ENCODE results near the gene ICA1L. TPM values are rescaled to one million over a fixed set of nuclear protein-coding genes. Genes with fewer than 3 reads are reported as not detected.

ICA1L gene
- 0.42 and 1.8 TPM in 2 replicates for total RNA-seq

DNA sequence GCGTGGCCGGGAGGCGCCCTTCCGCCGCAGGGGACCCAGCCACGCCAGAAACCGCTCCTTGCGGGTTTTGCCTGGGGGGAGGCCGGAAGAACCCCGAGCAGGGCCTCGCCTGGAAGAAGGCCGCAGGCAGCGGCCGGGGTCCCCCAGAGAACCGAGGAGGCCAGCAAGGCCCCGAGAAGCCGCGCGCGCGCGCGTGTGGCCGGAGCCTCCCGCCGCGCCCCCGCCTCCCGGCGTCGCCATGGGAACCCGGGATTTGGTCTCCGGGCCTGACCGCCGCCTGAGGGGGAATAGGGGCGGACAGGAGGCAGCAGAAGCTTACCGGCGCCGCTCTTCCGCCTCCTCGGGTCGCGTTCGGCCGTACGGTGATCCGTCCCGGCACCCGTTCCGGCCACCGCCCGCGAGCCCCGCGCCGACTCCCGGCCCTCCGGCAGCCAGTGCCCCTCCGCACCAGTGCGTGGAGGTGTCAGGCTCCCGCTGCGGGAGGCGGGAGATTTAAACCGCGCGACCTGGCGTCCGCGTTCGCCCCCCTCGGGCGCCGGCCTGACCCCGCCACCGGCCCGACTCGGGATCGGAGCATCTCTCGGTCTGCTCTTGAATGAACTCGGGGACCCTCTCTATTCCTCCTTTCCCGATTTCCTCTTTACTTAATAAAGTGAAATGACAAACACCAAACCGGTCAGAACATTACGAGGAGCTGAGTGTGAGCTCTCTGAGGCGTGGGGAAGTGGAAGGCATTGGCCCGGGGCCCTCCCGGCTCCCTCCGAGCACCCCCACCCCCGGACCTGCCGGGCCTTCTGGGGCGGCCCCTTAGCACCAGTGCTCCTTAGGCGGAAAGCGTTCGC is at the start of gene ICA1L:
ICA1L (minus strand) TSS at position 467 of the 842 bp plus-strand sequence. CDS start 42,757 bp downstream, outside the sequence.

DNA sequence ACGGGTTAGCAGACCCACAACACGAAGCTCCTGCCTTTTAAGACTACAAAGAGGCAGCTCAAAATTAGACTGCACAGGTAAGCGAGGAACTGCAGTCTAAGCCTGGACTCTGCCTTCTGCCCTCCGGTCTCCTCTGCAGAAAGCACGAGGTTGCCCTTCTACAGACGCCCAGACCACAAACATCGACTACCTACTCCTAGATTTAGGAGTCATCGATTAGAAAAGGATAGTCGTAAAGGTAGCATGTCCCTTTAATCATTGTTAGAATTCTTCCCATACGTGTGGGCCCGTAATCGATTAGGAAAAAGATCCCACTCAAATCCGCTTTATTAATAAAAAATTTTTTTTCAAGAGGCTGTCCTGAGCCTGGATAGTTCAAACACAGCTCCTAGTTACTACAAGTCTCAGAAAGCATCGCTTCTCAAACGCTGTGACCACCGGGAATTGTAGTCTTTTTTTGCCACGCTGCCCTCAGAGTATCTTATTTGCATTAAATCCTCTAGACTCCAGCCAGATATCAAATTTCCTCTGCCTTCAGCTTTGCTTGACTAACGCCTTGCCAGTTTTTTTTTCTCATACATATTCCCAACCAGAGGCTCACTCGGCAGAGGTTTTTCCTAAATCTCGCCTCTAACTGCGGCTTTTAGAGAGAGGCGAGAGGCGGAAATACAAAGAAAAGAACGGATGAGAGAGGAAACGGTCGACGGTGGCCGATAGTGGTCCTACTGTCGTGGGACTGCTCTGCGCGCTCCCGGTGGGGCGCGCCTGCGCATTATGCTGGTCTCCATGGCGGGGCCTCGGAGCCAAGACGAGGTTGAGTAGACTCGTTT is 40.2 kb upstream of the ICA1L start, which contains the start of the genes CARF and WDR12:
CARF (plus strand) TSS at position 764 of the 830 bp plus-strand sequence. CDS start 29,628 bp downstream, outside the sequence.
WDR12 (minus strand) TSS at position 162 of the 830 bp plus-strand sequence. CDS start 197 bp downstream, outside the sequence.

Other genes starting within 250 kb of the ICA1L start
- gene FAM117B, start 236.8 kb downstream of the ICA1L start, total RNA-seq = 2.7 and 3.9 TPM in 2 replicates
- gene WDR12, start 39.9 kb upstream of the ICA1L start, total RNA-seq = 34.1 and 45.7 TPM in 2 replicates
- 1.1 and 8.1 TPM in 2 replicates for gene CARF, start 40.5 kb upstream of the ICA1L start, total RNA-seq
- 9.9 and 13.3 TPM in 2 replicates for gene NBEAL1, start 143.1 kb upstream of the ICA1L start, total RNA-seq

Data from hair follicular keratinocyte (primary cell).